OCI-LY7 (cell line): ENCODE measurements around the gene ASMT. TPM values are rescaled to one million over a fixed set of nuclear protein-coding genes. Genes with fewer than 3 reads are reported as not detected.

Experiments
- BruUV-seq: library from RNA; stranded (reverse); fragments of 400-500 nt; replicated peaks from 2 replicates; lab custom pipeline; 2021; lab: Mats Ljungman, UMichigan
- CTCF ChIA-PET: fragments of 300-600 bp; sonication (Branson Sonifier 250); formaldehyde crosslinking; loops from one replicate; lab custom pipeline; 2022; ENCODE audit warnings: antibody characterized with exemption; ENCODE audit not compliant: unreplicated experiment; lab: Charles Lee
- POLR2A ChIA-PET: fragments of 300-600 bp; sonication (Branson Sonifier 250); formaldehyde crosslinking; loops from one replicate; lab custom pipeline; 2022; ENCODE audit warnings: antibody characterized with exemption; lab: Charles Lee
- DNase-seq: peaks from one replicate; pipeline ENCODE4 v3.0.0-alpha.2; 2015; ENCODE audit warnings: low spot score
- H2AFZ ChIP-seq: fragments of 200-600 bp; sonication (generic), shearing (Covaris generic); 2 replicates; pipeline ENCODE4 v1.6.1; 2014; ENCODE audit warnings: mild to moderate bottlenecking, antibody characterized with exemption, low read length, moderate library complexity
- H3K27ac ChIP-seq: fragments of 200-600 bp; sonication (generic); 2 replicates; pipeline ENCODE4 v1.5.1; 2014; ENCODE audit warnings: mixed run types, low read depth, mild to moderate bottlenecking, moderate library complexity, low read length, inconsistent platforms; ENCODE audit not compliant: poor library complexity, severe bottlenecking
- H3K36me3 ChIP-seq: fragments of 200-600 bp; sonication (generic); 2 replicates; pipeline ENCODE4 v1.6.1; 2014; ENCODE audit warnings: mild to moderate bottlenecking, antibody characterized with exemption, low read length, moderate library complexity, mixed read lengths; ENCODE audit not compliant: insufficient read depth
- H3K4me1 ChIP-seq: fragments of 200-600 bp; sonication (generic); 2 replicates; pipeline ENCODE4 v1.5.1; 2014; ENCODE audit warnings: mild to moderate bottlenecking, low read length; ENCODE audit not compliant: insufficient read depth, poor library complexity, severe bottlenecking
- H3K4me2 ChIP-seq: fragments of 200-600 bp; sonication (generic); 2 replicates; pipeline ENCODE4 v1.6.1; 2014; ENCODE audit warnings: mild to moderate bottlenecking, low read length
- H3K4me3 ChIP-seq: fragments of 200-600 bp; sonication (generic); 2 replicates; pipeline ENCODE4 v1.5.1; 2014; ENCODE audit warnings: mild to moderate bottlenecking, low read depth, low read length; ENCODE audit not compliant: poor library complexity, severe bottlenecking
- H3K79me2 ChIP-seq: fragments of 200-600 bp; sonication (generic); 2 replicates; pipeline ENCODE4 v1.6.1; 2016; ENCODE audit warnings: low read depth, mild to moderate bottlenecking, low read length, moderate library complexity, mixed read lengths; ENCODE audit not compliant: insufficient read depth
- H3K9me2 ChIP-seq: fragments of 200-600 bp; sonication (generic); 2 replicates; pipeline ENCODE4 v1.6.1; 2016; ENCODE audit warnings: mild to moderate bottlenecking, low read length, mixed read lengths; ENCODE audit not compliant: insufficient read depth
- H3K9me3 ChIP-seq: fragments of 200-600 bp; sonication (generic); 2 replicates; pipeline ENCODE4 v1.6.1; 2014; ENCODE audit warnings: mild to moderate bottlenecking, mixed run types, low read length, mixed read lengths
- H4K20me1 ChIP-seq: fragments of 200-600 bp; sonication (generic); 2 replicates; pipeline ENCODE4 v1.6.1; 2014; ENCODE audit warnings: mild to moderate bottlenecking, antibody characterized with exemption, low read length, moderate library complexity, mixed read lengths; ENCODE audit not compliant: insufficient read depth
- CTCF ChIP-seq: fragments of 200-600 bp; sonication (generic); conservative IDR thresholded peaks from 2 replicates; pipeline ENCODE4 v1.5.1; 2014; ENCODE audit warnings: mild to moderate bottlenecking, antibody characterized with exemption, low read length, moderate library complexity, mixed read lengths
- EZH2phosphoT487 ChIP-seq: fragments of 200-600 bp; sonication (generic); IDR thresholded peaks from 2 replicates; pipeline ENCODE4 v1.6.1; 2018; ENCODE audit warnings: low read depth, borderline replicate concordance, mild to moderate bottlenecking, mixed run types, antibody characterized with exemption, low read length, moderate library complexity, mixed read lengths
- intact Hi-C: fragments of 100-400 bp; cut with micrococcal nuclease; formaldehyde crosslinking; loops from one replicate; pipeline ENCODE4 v1.10.0; 2022; ENCODE audit not compliant: unreplicated experiment
- total RNA-seq, 2 experiments: library from RNA; depleted of rRNA in 1 of 2; stranded (reverse); fragments of >200 nt in 1 of 2; shearing (Covaris generic) in 1 of 2; gene quantifications; 2 replicates each; pipeline ENCODE4 v1.2.3, GENCODE V29; 2014 to 2022

Gene ASMT
- total RNA-seq, 2 experiments from 2014 or later: 0.16 TPM; not detected in 1

DNA sequence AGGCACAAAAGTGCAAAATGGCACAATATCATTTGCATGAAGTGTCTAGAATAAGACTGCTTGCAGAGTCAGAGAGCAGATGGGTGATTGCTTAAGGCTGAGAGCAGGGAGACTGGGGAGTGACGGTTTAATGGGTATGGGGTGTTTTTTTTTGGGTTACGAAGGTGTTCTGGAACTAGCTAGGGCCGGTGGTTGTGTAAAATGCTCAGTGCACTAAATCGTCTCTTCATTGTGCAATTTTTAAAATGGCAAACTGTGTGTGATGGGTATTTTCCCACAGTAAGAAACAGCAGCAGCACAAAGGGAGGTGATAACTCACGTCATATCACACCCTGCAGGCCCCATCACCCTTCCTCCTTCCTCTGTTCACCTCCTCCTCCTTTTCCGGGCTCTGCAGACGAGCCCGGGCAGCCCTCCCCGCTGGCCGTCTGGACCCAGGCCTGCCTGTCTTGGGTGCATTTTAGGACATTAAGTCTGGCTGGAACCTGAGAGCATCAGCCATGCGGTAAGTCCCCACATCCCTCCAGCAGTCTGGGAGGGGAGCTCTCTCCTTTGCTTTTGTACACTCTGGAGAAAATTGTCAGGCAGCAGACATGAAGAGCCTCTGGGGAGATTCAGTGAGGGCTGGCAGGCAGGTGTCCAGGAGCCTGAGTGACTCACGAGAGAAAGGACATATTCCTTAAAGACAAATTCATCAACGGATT lies 42.7 kb downstream of the ASMT start:
- Histone ChIP-seq H3K79me2 (peaks cover 17% of the 10 kb centered on the region; the same call in 1 of the 2 replicates), H3K9me3 (no peaks in the 10 kb centered on the region), H3K9me2 (no peaks in the 10 kb centered on the region), H3K27ac (peak overlapping the region; percentile 59), H3K4me1 (peaks cover 29% of the 10 kb centered on the region), H4K20me1 (no peaks in the 10 kb centered on the region), H3K36me3 (no peaks in the 10 kb centered on the region), H3K4me3 (peak overlapping the region; percentile 70), H2AFZ (peak overlapping the region; percentile 90), H3K4me2 (peak overlapping the region; percentile 68)
- BruUV-seq: no TSS peak
- TF ChIP-seq CTCF: 0 out of 2 replicates have a peak, but pooled peaks have one; percentile 33
- no peak for TF ChIP-seq EZH2phosphoT487
- intact Hi-C loops: no loop called here
- CTCF ChIA-PET: no interaction called here
- POLR2A ChIA-PET: no interaction called here
- peak; percentile 66 for DNase-seq

GRCh38 chrX:1658071-1658491 lies 43.2 kb downstream of the ASMT start:
- intact Hi-C loops: no loop called here
- ChIA-PET POLR2A (no interaction called here), CTCF (no interaction called here)
- TF ChIP-seq EZH2phosphoT487: no peak
- no peak for TF ChIP-seq CTCF
- BruUV-seq: TSS peak; percentile 71
- H3K27ac ChIP-seq: peak overlapping the region; percentile 59
- H3K4me3 ChIP-seq: peak overlapping the region; percentile 70
- H3K4me1 ChIP-seq: peaks cover 32% of the 10 kb centered on the region
- no peaks in the 10 kb centered on the region for H3K9me3 ChIP-seq
- no peaks in the 10 kb centered on the region for H3K36me3 ChIP-seq
- H3K4me2 ChIP-seq: peak overlapping the region; percentile 68
- peaks cover 23% of the 10 kb centered on the region; the same call in 1 of the 2 replicates for H3K79me2 ChIP-seq
- DNase-seq: no peak
- H3K9me2 ChIP-seq: no peaks in the 10 kb centered on the region
- peak overlapping the region; percentile 90 for H2AFZ ChIP-seq
- H4K20me1 ChIP-seq: no peaks in the 10 kb centered on the region
